ENCODE measurements around the gene WDR41.
A peak's percentile ranks its signal among the peaks of the same experiment; 100 is the strongest.

WDR41 gene, protein sequence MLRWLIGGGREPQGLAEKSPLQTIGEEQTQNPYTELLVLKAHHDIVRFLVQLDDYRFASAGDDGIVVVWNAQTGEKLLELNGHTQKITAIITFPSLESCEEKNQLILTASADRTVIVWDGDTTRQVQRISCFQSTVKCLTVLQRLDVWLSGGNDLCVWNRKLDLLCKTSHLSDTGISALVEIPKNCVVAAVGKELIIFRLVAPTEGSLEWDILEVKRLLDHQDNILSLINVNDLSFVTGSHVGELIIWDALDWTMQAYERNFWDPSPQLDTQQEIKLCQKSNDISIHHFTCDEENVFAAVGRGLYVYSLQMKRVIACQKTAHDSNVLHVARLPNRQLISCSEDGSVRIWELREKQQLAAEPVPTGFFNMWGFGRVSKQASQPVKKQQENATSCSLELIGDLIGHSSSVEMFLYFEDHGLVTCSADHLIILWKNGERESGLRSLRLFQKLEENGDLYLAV

DNA sequence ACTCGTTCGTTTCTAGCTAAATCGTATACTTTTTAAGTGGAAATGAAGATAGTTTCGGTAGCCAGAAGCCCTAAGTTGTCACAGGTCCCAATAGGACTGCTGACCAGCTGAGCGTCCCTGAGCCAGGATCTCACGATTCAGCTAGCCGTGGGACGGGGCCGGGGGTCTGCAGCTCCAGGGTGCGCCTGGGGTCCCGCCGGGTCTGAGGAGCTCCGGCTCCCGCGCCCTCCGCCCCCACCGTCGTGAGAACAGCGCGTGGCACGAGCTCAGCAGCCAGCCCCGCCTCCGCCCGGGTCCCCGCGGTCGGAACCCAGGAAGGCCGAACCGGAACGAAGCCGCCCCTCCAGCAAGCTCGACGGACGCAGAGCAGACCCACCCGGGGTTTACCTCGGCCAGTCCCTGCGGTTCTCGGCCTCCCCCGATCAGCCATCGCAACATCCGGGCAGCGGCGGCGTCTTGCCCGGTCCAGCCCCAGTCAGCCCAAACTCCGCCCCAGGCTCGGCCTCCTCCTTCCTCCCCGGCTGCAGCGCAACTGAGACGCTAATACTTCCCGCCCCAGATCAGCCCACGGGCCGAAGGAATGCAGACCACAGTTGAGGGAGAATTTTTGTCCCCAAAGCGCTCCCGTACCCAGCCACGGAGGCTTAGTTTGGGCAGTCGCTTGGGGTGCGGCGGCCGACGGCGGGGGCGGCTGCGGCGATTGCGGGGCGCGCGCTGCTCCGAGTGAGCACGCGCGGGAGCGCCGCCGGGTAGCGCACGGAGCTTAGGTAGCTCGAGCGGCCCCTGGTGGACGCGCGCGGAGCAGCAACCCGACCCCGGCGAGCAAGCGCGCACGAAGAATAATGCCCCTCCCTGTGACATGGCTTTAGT, at the start of gene WDR41:
Gene WDR41 (minus strand): TSS at position 534 of the 870 bp plus-strand sequence. CDS start 96 bp downstream, at position 438.
- peak; percentile 97 for ATAC-seq
- TF ChIP-seq ZC3H10 (CRISPR knock-in tag; IDR thresholded peaks at IDR 0.05) (no peak), CSDC2 (CRISPR knock-in tag; IDR thresholded peaks at IDR 0.05) (no peak), ZNF70 (CRISPR knock-in tag; IDR thresholded peaks at IDR 0.05) (peak; percentile 12; the same call in 1 of the 2 replicates), ZFP3 (CRISPR knock-in tag; IDR thresholded peaks at IDR 0.05) (0 out of 2 replicates have a peak, but pooled peaks have one; percentile 47), ISL1 (CRISPR knock-in tag; IDR thresholded peaks at IDR 0.05) (no peak), SNAI2 (CRISPR knock-in tag; IDR thresholded peaks at IDR 0.05) (no peak), TOX (CRISPR knock-in tag; IDR thresholded peaks at IDR 0.05; ENCODE audit: borderline replicate concordance) (no peak), ZNF565 (CRISPR knock-in tag; conservative IDR thresholded peaks at IDR 0.05; ENCODE audit: low read depth) (no peak), OSR1 (CRISPR knock-in tag; IDR thresholded peaks at IDR 0.05) (no peak), BACH2 (CRISPR knock-in tag; IDR thresholded peaks at IDR 0.05; ENCODE audit: borderline replicate concordance) (no peak), ZNF8 (CRISPR knock-in tag; IDR thresholded peaks at IDR 0.05) (no peak), ZFP30 (CRISPR knock-in tag; IDR thresholded peaks at IDR 0.05) (no peak), TCF4 (CRISPR knock-in tag; IDR thresholded peaks at IDR 0.05; ENCODE audit: borderline replicate concordance) (no peak), ARNTL (CRISPR knock-in tag; IDR thresholded peaks at IDR 0.05; ENCODE audit: borderline replicate concordance, low read depth) (no peak), ESRRG (CRISPR knock-in tag; IDR thresholded peaks at IDR 0.05) (no peak), RARB (CRISPR knock-in tag; IDR thresholded peaks at IDR 0.05) (no peak), GLIS3 (CRISPR knock-in tag; IDR thresholded peaks at IDR 0.05) (no peak), PPARA (CRISPR knock-in tag; IDR thresholded peaks at IDR 0.05; ENCODE audit: borderline replicate concordance) (no peak)
- TF ChIP-seq, protein P1, sequence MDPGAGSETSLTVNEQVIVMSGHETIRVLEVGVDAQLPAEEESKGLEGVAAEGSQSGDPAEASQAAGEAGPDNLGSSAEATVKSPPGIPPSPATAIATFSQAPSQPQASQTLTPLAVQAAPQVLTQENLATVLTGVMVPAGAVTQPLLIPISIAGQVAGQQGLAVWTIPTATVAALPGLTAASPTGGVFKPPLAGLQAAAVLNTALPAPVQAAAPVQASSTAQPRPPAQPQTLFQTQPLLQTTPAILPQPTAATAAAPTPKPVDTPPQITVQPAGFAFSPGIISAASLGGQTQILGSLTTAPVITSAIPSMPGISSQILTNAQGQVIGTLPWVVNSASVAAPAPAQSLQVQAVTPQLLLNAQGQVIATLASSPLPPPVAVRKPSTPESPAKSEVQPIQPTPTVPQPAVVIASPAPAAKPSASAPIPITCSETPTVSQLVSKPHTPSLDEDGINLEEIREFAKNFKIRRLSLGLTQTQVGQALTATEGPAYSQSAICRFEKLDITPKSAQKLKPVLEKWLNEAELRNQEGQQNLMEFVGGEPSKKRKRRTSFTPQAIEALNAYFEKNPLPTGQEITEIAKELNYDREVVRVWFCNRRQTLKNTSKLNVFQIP (CRISPR knock-in tag; IDR thresholded peaks at IDR 0.05; ENCODE audit: borderline replicate concordance, low read depth): no peak
- TF ChIP-seq, protein P2, sequence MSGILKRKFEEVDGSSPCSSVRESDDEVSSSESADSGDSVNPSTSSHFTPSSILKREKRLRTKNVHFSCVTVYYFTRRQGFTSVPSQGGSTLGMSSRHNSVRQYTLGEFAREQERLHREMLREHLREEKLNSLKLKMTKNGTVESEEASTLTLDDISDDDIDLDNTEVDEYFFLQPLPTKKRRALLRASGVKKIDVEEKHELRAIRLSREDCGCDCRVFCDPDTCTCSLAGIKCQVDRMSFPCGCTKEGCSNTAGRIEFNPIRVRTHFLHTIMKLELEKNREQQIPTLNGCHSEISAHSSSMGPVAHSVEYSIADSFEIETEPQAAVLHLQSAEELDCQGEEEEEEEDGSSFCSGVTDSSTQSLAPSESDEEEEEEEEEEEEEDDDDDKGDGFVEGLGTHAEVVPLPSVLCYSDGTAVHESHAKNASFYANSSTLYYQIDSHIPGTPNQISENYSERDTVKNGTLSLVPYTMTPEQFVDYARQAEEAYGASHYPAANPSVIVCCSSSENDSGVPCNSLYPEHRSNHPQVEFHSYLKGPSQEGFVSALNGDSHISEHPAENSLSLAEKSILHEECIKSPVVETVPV (CRISPR knock-in tag; IDR thresholded peaks at IDR 0.05): no peak
- TF ChIP-seq, protein P3, sequence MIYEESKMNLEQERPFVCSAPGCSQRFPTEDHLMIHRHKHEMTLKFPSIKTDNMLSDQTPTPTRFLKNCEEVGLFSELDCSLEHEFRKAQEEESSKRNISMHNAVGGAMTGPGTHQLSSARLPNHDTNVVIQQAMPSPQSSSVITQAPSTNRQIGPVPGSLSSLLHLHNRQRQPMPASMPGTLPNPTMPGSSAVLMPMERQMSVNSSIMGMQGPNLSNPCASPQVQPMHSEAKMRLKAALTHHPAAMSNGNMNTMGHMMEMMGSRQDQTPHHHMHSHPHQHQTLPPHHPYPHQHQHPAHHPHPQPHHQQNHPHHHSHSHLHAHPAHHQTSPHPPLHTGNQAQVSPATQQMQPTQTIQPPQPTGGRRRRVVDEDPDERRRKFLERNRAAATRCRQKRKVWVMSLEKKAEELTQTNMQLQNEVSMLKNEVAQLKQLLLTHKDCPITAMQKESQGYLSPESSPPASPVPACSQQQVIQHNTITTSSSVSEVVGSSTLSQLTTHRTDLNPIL (CRISPR knock-in tag; IDR thresholded peaks at IDR 0.05; ENCODE audit: low read depth): no peak
- TF ChIP-seq, protein P4, sequence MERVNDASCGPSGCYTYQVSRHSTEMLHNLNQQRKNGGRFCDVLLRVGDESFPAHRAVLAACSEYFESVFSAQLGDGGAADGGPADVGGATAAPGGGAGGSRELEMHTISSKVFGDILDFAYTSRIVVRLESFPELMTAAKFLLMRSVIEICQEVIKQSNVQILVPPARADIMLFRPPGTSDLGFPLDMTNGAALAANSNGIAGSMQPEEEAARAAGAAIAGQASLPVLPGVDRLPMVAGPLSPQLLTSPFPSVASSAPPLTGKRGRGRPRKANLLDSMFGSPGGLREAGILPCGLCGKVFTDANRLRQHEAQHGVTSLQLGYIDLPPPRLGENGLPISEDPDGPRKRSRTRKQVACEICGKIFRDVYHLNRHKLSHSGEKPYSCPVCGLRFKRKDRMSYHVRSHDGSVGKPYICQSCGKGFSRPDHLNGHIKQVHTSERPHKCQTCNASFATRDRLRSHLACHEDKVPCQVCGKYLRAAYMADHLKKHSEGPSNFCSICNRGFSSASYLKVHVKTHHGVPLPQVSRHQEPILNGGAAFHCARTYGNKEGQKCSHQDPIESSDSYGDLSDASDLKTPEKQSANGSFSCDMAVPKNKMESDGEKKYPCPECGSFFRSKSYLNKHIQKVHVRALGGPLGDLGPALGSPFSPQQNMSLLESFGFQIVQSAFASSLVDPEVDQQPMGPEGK (CRISPR knock-in tag; IDR thresholded peaks at IDR 0.05; ENCODE audit: borderline replicate concordance): peak; percentile 23; the same call in 1 of the 2 replicates
- TF ChIP-seq, protein P5, sequence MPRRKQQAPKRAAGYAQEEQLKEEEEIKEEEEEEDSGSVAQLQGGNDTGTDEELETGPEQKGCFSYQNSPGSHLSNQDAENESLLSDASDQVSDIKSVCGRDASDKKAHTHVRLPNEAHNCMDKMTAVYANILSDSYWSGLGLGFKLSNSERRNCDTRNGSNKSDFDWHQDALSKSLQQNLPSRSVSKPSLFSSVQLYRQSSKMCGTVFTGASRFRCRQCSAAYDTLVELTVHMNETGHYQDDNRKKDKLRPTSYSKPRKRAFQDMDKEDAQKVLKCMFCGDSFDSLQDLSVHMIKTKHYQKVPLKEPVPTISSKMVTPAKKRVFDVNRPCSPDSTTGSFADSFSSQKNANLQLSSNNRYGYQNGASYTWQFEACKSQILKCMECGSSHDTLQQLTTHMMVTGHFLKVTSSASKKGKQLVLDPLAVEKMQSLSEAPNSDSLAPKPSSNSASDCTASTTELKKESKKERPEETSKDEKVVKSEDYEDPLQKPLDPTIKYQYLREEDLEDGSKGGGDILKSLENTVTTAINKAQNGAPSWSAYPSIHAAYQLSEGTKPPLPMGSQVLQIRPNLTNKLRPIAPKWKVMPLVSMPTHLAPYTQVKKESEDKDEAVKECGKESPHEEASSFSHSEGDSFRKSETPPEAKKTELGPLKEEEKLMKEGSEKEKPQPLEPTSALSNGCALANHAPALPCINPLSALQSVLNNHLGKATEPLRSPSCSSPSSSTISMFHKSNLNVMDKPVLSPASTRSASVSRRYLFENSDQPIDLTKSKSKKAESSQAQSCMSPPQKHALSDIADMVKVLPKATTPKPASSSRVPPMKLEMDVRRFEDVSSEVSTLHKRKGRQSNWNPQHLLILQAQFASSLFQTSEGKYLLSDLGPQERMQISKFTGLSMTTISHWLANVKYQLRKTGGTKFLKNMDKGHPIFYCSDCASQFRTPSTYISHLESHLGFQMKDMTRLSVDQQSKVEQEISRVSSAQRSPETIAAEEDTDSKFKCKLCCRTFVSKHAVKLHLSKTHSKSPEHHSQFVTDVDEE (CRISPR knock-in tag; IDR thresholded peaks at IDR 0.05): 0 out of 2 replicates have a peak, but pooled peaks have one; percentile 54

All from SK-N-SH treated with all-trans-retinoic acid at 6 μM for 48 hours (cell line).